HG02642 (cell line): ENCODE data around the gene AMMECR1.
A peak's percentile ranks its signal among the peaks of the same experiment; 100 is the strongest.
"Not testable (repeated sequence)": the region's sequence is repeated elsewhere in the genome, so short reads cannot be mapped to it uniquely, and the experiment has no call there.

ENCODE experiments used
- ATAC-seq: cut with Tn5 transposase; IDR thresholded peaks from one replicate; pipeline ENCODE4 v1.9.1; 2021; ENCODE audit warnings: mild to moderate bottlenecking; ENCODE audit not compliant: unreplicated experiment, poor library complexity

Gene AMMECR1

GRCh38 chrX:110175146-110175545 lies 142.7 kb downstream of the AMMECR1 start:
- ATAC-seq, result no peak

GRCh38 chrX:110173192-110174175 lies 144.4 kb downstream of the AMMECR1 start:
- ATAC-seq, result no peak

- ATAC-seq, result peak; percentile 98
Measured at GRCh38 chrX:110172215-110172614, 145.7 kb downstream of the AMMECR1 start.

GRCh38 chrX:110171442-110171841 lies 146.4 kb downstream of the AMMECR1 start:
- no peak for ATAC-seq

GRCh38 chrX:110170029-110170428 lies 147.9 kb downstream of the AMMECR1 start:
- ATAC-seq, result no peak

GRCh38 chrX:110168585-110168984 lies 149.3 kb downstream of the AMMECR1 start:
- no peak for ATAC-seq

- peak; percentile 31 for ATAC-seq
Measured at GRCh38 chrX:110167952-110168451, 149.9 kb downstream of the AMMECR1 start.

GRCh38 chrX:110163488-110163887 lies 154.4 kb downstream of the AMMECR1 start:
- no peak for ATAC-seq

- no peak for ATAC-seq
Measured at GRCh38 chrX:110162867-110163266, 155.0 kb downstream of the AMMECR1 start.

- ATAC-seq, result no peak
Measured at GRCh38 chrX:110162131-110162530, 155.8 kb downstream of the AMMECR1 start.

- no peak for ATAC-seq
Measured at GRCh38 chrX:110161361-110161686, 156.6 kb downstream of the AMMECR1 start.

- no peak for ATAC-seq
Measured at GRCh38 chrX:110159865-110160264, 158.0 kb downstream of the AMMECR1 start.

- no peak for ATAC-seq
Measured at GRCh38 chrX:110159235-110159634, 158.7 kb downstream of the AMMECR1 start.

GRCh38 chrX:110157444-110157843 lies 160.4 kb downstream of the AMMECR1 start:
- ATAC-seq, result no peak

GRCh38 chrX:110156167-110156754 lies 161.6 kb downstream of the AMMECR1 start:
- no peak for ATAC-seq

- no peak for ATAC-seq
Measured at GRCh38 chrX:110155759-110156158, 162.1 kb downstream of the AMMECR1 start.

- not testable (repeated sequence) for ATAC-seq
Measured at GRCh38 chrX:110154328-110154727, 163.6 kb downstream of the AMMECR1 start.

GRCh38 chrX:110153896-110154295 lies 164.0 kb downstream of the AMMECR1 start:
- ATAC-seq, result no peak

GRCh38 chrX:110153244-110153643 lies 164.6 kb downstream of the AMMECR1 start:
- ATAC-seq, result no peak

- ATAC-seq, result peak; percentile 56
Measured at GRCh38 chrX:110146521-110146920, 171.4 kb downstream of the AMMECR1 start.

- no peak for ATAC-seq
Measured at GRCh38 chrX:110145854-110146253, 172.0 kb downstream of the AMMECR1 start.
